CD4-positive, alpha-beta T cell treated with Interleukin-21 for 1 hour (primary cell): Measurements from ENCODE around the gene VDAC1.

ENCODE experiments used
- DNase-seq: peaks from one replicate; pipeline ENCODE4 v3.0.0-alpha.2; 2020

VDAC1 gene

GRCh38 chr5:133924221-133924920 lies 80.4 kb downstream of the VDAC1 start:
- no peak for DNase-seq

GRCh38 chr5:133921979-133922378 lies 82.8 kb downstream of the VDAC1 start:
- DNase-seq: no peak
